ENCODE data around the gene KCNJ15. TPM values are rescaled to one million over a fixed set of nuclear protein-coding genes. Genes with fewer than 3 reads are reported as not detected.

KCNJ15 gene
- total and polyA plus RNA-seq, 2 of the 13 experiments (the other 11 are each of a cell fraction or from before 2014, with no cell fraction given) = not detected

DNA sequence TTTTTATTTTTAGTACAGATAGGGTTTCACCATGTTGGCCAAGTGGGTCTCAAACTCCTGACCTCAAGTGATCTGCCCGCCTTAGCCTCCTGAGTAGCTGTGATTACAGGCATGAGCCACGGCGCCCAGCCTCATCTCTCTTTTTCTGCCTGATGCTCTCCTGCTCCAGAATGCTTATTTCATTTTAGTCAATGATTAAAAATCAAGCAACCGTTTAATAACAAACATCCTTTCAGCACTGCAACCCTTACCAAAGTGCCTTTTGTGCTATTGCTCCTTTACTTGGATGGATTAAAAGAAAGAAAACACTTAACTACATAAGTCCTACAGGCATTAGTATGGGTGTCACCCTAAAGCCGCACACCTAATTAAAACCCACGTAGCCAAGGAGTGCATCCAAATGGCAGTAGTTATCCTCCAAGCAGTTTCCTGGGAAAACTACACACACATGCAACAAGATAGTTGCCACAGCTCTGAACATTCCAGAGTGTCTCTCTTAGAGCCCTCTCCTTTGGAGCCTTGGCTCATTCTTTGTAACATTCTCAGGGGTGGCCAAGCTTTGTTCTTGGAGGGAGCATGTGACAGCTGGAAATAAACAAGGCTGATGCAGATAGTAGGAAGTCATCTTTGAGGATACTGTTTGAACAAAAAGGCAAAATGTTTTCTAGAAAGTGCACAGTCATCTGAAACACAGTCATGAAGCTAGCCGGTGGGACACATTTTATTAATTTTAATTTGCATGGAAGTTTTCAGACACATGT is 51.2 kb downstream of the KCNJ15 start:
- no peaks in the 10 kb centered on the region for H3K27me3 ChIP-seq (ENCODE audit: control insufficient read depth in 1 of 2, insufficient read depth in 2 of 2, low read length in 2 of 2)
- in situ Hi-C loops (cut with HindIII; ENCODE audit: extremely low pct_ligation_motif_present, low pct_unique_long_range_greater_than_20kb) (no loop called here), intact Hi-C loops (cut with micrococcal nuclease; ENCODE audit: unreplicated experiment) (no loop called here)
- no peak overlapping the region for H3K4me3 ChIP-seq (replicated peaks in 1 of 3; ENCODE audit: insufficient read depth in 1 of 3, low read depth in 2 of 3, low read length in 3 of 3)
- no peaks in the 10 kb centered on the region for H4K20me1 ChIP-seq (ENCODE audit: insufficient read depth, low read length)
- no peak for TF ChIP-seq AFF4 (CRISPR knock-in tag; IDR thresholded peaks at IDR 0.05)
- no peak for TF ChIP-seq TCF12 (IDR thresholded peaks at IDR 0.05)
- TF ChIP-seq TCF12 (CRISPR knock-in tag; IDR thresholded peaks at IDR 0.05) = no peak
- no peak for TF ChIP-seq ZNF850 (CRISPR knock-in tag; conservative IDR thresholded peaks at IDR 0.05)
- TF ChIP-seq FIP1L1 (IDR thresholded peaks at IDR 0.05; ENCODE audit: borderline replicate concordance, insufficient read depth, low read depth, low read length) = no peak
- TF ChIP-seq MAFK (conservative IDR thresholded peaks at IDR 0.05 in 1 of 2, IDR thresholded peaks at IDR 0.05 in 1 of 2; ENCODE audit: low read length in 2 of 2) = peak in 1 of 2 experiments; percentile 55; a peak in 2 of 4 replicates
- no peak for TF ChIP-seq SCMH1 (CRISPR knock-in tag; IDR thresholded peaks at IDR 0.05; ENCODE audit: borderline replicate concordance)
- no peak for TF ChIP-seq RFXAP (CRISPR knock-in tag; IDR thresholded peaks at IDR 0.05; ENCODE audit: borderline replicate concordance)
- TF ChIP-seq NFE2L2 (IDR thresholded peaks at IDR 0.05; ENCODE audit: low read length) = peak; percentile 33; the same call in 1 of the 2 replicates
- no peak for TF ChIP-seq LRRFIP1 (CRISPR knock-in tag; conservative IDR thresholded peaks at IDR 0.05)
- 49% methylated on average over 7 of the region's 7 CpGs for WGBS (ENCODE audit: low lambda C conversion rate)
- ChIA-PET POLR2A (no interaction called here), CTCF (ENCODE audit: low intra/inter-chr PET ratio, low total read pairs) (no interaction called here)
- H3K36me3 ChIP-seq (replicated peaks in 1 of 2; ENCODE audit: control insufficient read depth in 1 of 2, insufficient read depth in 2 of 2, low read length in 2 of 2) = no peaks in the 10 kb centered on the region
- no peak overlapping the region for H3K9ac ChIP-seq (ENCODE audit: insufficient read depth, low read depth, low read length)
- no peak overlapping the region for H3K4me2 ChIP-seq (ENCODE audit: low read depth, low read length)
- no peak overlapping the region for H2AFZ ChIP-seq (ENCODE audit: low read length)
- ATAC-seq = no peak
- no peak for DNase-seq (ENCODE audit: low spot score)
- no TSS peak for BruUV-seq (replicated peaks)
- H3K27ac ChIP-seq (ENCODE audit: extremely low read length, insufficient read depth, low read length) = no peak overlapping the region
- FAIRE-seq = no peak
- no peaks in the 10 kb centered on the region for H3K9me3 ChIP-seq (ENCODE audit: low read length)
- no peaks in the 10 kb centered on the region for H3K79me2 ChIP-seq (ENCODE audit: insufficient read depth, low read length)
- no peaks in the 10 kb centered on the region; the same call in 1 of the 2 replicates for H3K4me1 ChIP-seq (ENCODE audit: insufficient read depth, low read length)
